ENCODE data around the gene TRPM3. TPM values are rescaled to one million over a fixed set of nuclear protein-coding genes. Genes with fewer than 3 reads are reported as not detected.

The TRPM3 gene
- total RNA-seq, 1 donor from 2014 or later: not detected

GRCh38 chr9:70576116-70576515 is 545.3 kb downstream of the TRPM3 start:
- Mint-ChIP-seq H3K36me3 (ENCODE audit: low read depth) (no peaks in the 10 kb centered on the region), H3K9me3 (no peaks in the 10 kb centered on the region), H3K4me3 (no peak overlapping the region), H3K4me1 (peaks cover 1% of the 10 kb centered on the region), H3K27ac (no peak overlapping the region), H3K27me3 (no peaks in the 10 kb centered on the region)
- no peak for DNase-seq
- CTCF ChIA-PET: no interaction called here
- POLR2A ChIA-PET: no interaction called here
- TF ChIP-seq, protein P1, sequence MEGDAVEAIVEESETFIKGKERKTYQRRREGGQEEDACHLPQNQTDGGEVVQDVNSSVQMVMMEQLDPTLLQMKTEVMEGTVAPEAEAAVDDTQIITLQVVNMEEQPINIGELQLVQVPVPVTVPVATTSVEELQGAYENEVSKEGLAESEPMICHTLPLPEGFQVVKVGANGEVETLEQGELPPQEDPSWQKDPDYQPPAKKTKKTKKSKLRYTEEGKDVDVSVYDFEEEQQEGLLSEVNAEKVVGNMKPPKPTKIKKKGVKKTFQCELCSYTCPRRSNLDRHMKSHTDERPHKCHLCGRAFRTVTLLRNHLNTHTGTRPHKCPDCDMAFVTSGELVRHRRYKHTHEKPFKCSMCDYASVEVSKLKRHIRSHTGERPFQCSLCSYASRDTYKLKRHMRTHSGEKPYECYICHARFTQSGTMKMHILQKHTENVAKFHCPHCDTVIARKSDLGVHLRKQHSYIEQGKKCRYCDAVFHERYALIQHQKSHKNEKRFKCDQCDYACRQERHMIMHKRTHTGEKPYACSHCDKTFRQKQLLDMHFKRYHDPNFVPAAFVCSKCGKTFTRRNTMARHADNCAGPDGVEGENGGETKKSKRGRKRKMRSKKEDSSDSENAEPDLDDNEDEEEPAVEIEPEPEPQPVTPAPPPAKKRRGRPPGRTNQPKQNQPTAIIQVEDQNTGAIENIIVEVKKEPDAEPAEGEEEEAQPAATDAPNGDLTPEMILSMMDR (IDR thresholded peaks at IDR 0.05): no peak
- intact Hi-C loops (cut with micrococcal nuclease): no loop called here
- no peak for ATAC-seq (ENCODE audit: low read depth)

DNA sequence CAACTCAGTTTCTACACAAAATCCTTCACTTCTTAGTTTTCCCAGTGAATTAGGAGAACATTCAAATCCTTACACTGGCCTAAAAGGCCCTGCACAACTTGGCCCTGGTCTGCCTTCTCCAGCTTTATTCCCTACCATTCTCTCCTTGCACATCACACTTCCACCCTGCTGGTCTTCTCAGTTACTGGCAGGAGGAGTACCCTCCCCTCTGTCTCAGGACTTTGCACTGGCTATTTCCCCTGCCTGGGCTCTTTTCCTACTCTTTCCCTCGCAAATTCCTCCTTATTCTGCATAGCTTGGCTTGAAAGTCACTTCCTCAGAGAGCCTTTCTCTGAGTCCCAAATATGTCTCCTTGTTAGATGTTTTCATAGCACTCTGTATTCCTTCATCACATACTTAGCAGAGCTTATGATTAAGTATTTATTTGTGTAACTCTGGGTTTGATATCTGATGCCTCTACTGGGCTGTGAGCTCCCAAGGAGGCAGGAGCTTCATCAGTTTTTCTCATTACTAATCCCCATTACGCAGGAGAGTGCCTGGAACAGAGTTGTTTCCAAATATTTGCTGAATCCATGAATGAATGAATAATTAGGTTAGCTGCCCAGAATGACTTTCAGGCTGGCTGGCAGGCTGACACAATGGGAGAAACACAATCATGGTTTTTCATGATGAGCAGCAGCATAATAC is 547.1 kb downstream of the TRPM3 start:
- no peak for DNase-seq
- Mint-ChIP-seq H3K27ac (no peak overlapping the region), H3K4me1 (no peaks in the 10 kb centered on the region), H3K9me3 (no peaks in the 10 kb centered on the region), H3K4me3 (no peak overlapping the region), H3K36me3 (ENCODE audit: low read depth) (no peaks in the 10 kb centered on the region), H3K27me3 (no peaks in the 10 kb centered on the region)
- ChIA-PET POLR2A (interaction anchor here (0.6 kb wide), 1 partner anchor 184 kb away, joined by 7 read pairs; no protein-coding TSS in a partner anchor), CTCF (interaction anchor here (1.3 kb wide), 1 partner anchor 28 kb away, joined by 3 read pairs; no protein-coding TSS in a partner anchor)
- ATAC-seq (ENCODE audit: low read depth): no peak
- intact Hi-C loops (cut with micrococcal nuclease): no loop called here
- TF ChIP-seq, protein P1 (IDR thresholded peaks at IDR 0.05): no peak

DNA sequence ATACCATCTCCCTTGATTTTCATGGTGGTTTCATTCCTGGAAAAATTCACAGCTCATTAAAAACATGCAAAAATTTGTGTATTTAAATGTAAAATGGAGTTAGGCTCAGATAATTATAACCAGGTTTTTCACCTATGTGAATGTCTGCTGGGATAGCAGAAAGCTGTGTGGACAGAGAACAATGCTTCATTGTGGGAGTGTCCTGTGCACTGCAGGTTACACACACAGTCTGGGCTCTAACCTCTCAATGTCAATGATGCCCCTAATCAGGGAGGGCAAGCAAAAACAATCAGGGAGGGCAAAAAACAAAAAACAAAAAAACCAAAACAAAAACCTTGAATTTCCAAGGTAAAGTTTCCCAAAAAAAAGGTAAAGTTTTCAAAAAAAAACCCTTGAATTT is 548.1 kb downstream of the TRPM3 start:
- ChIA-PET CTCF (no interaction called here), POLR2A (no interaction called here)
- Mint-ChIP-seq H3K27ac (no peak overlapping the region), H3K36me3 (ENCODE audit: low read depth) (no peaks in the 10 kb centered on the region), H3K4me1 (no peaks in the 10 kb centered on the region), H3K4me3 (no peak overlapping the region), H3K9me3 (no peaks in the 10 kb centered on the region), H3K27me3 (no peaks in the 10 kb centered on the region)
- intact Hi-C loops (cut with micrococcal nuclease): no loop called here
- no peak for ATAC-seq (ENCODE audit: low read depth)
- TF ChIP-seq, protein P1 (IDR thresholded peaks at IDR 0.05): no peak
- no peak for DNase-seq

GRCh38 chr9:70571258-70571657 is 550.2 kb downstream of the TRPM3 start:
- ChIA-PET CTCF (interaction anchor here (1.2 kb wide), 1 partner anchor 31 kb away, joined by 5 read pairs; no protein-coding TSS in a partner anchor), POLR2A (interaction anchor here (0.6 kb wide), 1 partner anchor 151 kb away, joined by 3 read pairs; no protein-coding TSS in a partner anchor)
- Mint-ChIP-seq H3K36me3 (ENCODE audit: low read depth) (no peaks in the 10 kb centered on the region), H3K4me3 (no peak overlapping the region), H3K27ac (no peak overlapping the region), H3K27me3 (no peaks in the 10 kb centered on the region), H3K4me1 (no peaks in the 10 kb centered on the region), H3K9me3 (no peaks in the 10 kb centered on the region)
- intact Hi-C loops (cut with micrococcal nuclease): no loop called here
- ATAC-seq (ENCODE audit: low read depth): no peak
- DNase-seq: no peak
- TF ChIP-seq, protein P1 (IDR thresholded peaks at IDR 0.05): no peak

GRCh38 chr9:70569791-70570190 is 551.6 kb downstream of the TRPM3 start:
- TF ChIP-seq, protein P1 (IDR thresholded peaks at IDR 0.05): no peak
- ChIA-PET CTCF (interaction anchor here (1.5 kb wide), 1 partner anchor 33 kb away, joined by 3 read pairs; no protein-coding TSS in a partner anchor), POLR2A (no interaction called here)
- Mint-ChIP-seq H3K36me3 (ENCODE audit: low read depth) (no peaks in the 10 kb centered on the region), H3K9me3 (no peaks in the 10 kb centered on the region), H3K27ac (no peak overlapping the region), H3K4me1 (peaks cover 2% of the 10 kb centered on the region), H3K4me3 (no peak overlapping the region), H3K27me3 (no peaks in the 10 kb centered on the region)
- DNase-seq: no peak
- intact Hi-C loops (cut with micrococcal nuclease): no loop called here
- no peak for ATAC-seq (ENCODE audit: low read depth)

All from activated B cell treated with CpG ODN at 0.5 μM for 24 hours (primary cell).